Adrenal gland (tissue), 12 donors: ENCODE data around the gene ORC2. TPM values are rescaled to one million over a fixed set of nuclear protein-coding genes. Genes with fewer than 3 reads are reported as not detected.

ENCODE experiments used
- DNase-seq, 7 donors: peaks; one replicate each; pipeline ENCODE4 v3.0.0-alpha.2; 2019 to 2020
- H3K27ac ChIP-seq, 5 donors: fragments of 200-600 bp; sonication (generic) in 4 of 5; 1 replicate in 3 of 5; 2 replicates in 2 of 5; pipeline versions ENCODE4 v1.5.1 to v1.8.0; 2016 to 2020; ENCODE audit warnings: mild to moderate bottlenecking in 1 of 5
- H3K27me3 ChIP-seq: fragments of 200-600 bp; 2 replicates; pipeline ENCODE4 v1.8.0; 2021
- H3K36me3 ChIP-seq, 2 donors: fragments of 200-600 bp; replicated peaks in 1 of 2; 1 replicate in 1 of 2; 2 replicates in 1 of 2; pipeline versions ENCODE4 v1.5.1 to v1.8.0; 2018 to 2022
- H3K4me1 ChIP-seq, 2 donors: fragments of 200-600 bp; replicated peaks in 1 of 2; 1 replicate in 1 of 2; 2 replicates in 1 of 2; pipeline versions ENCODE4 v1.5.1 to v1.8.0; 2018 to 2021
- H3K4me3 ChIP-seq, 4 donors: fragments of 200-600 bp; sonication (generic) in 3 of 4; one replicate each; pipeline ENCODE4 v1.5.1; 2016 to 2018
- H3K9me3 ChIP-seq, 3 donors: fragments of 200-600 bp; sonication (generic) in 1 of 3; replicated peaks in 1 of 3; 1 replicate in 2 of 3; 2 replicates in 1 of 3; pipeline versions ENCODE4 v1.5.1 to v1.8.0; 2016 to 2021
- CTCF ChIP-seq, 6 experiments: fragments of 450-650 bp in 4 of 6; fragments of 200-600 bp in 2 of 6; sonication (generic) in 1 of 6; IDR thresholded peaks; 1 replicate in 5 of 6; 2 replicates in 1 of 6; pipeline versions ENCODE4 v1.5.1 to v1.8.0; 2016 to 2021; ENCODE audit warnings: antibody characterized with exemption in 6 of 6, mild to moderate bottlenecking in 2 of 6, moderate library complexity in 1 of 6
- POLR2A ChIP-seq, 2 donors: fragments of 450-650 bp; IDR thresholded peaks; one replicate each; pipeline ENCODE4 v1.6.1; 2017; ENCODE audit warnings: antibody characterized with exemption in 2 of 2, mild to moderate bottlenecking in 2 of 2, moderate library complexity in 1 of 2
- WGBS, 4 donors: extraction: QIAGEN DNeasy Blood & Tissue Kit in 2 of 4; methylation state at CpG; one replicate each; pipeline versions ENCODE4 v1.1.5 to v1.1.7; 2013 to 2017; 5-methylcytosine and 5-hydroxymethylcytosine counted together
- intact Hi-C, 2 donors: fragments of 100-400 bp; cut with DNase I; formaldehyde crosslinking; loops; one replicate each; pipeline versions ENCODE4 v1.14.1 to v1.15.0; 2022 to 2023
- polyA plus RNA-seq, 3 donors: library from polyadenylated mRNA; stranded (reverse); fragments of 200-250 nt in 2 of 3; fragments of 350-450 nt in 1 of 3; fragmentation: Illumina TruSeq in 1 of 3; extraction: RNeasy Lipid Tissue Mini Kit (QIAGEN cat#74804) in 1 of 3; gene quantifications; one replicate each; pipeline ENCODE4 v1.2.3, GENCODE V29; 2013 to 2014
- total RNA-seq, 9 donors: library from RNA; depleted of rRNA in 4 of 9; stranded (reverse); fragments of >200 nt in 4 of 9; fragments of 120-200 nt in 1 of 9; fragmentation: NEBNext Ultra II Directional in 1 of 9; extraction: Animal tissue kit (Norgen Biotek cat#: 25700) in 1 of 9; gene quantifications; one replicate each; pipeline versions ENCODE4 v1.1.0 to v1.2.4, GENCODE V29; 2013 to 2023
- donor health status: healthy with polysubstance abuse.
- donor health status: Bipolar disorder and iron deficiency.
- donor health status: DM: yes; HTN: yes; CAD: no.
- donor health status: DM: no; HTN: no; CAD: no.
- donor health status: DM: no; HTN: no; CAD: no.
- donor health status: DM: yes; HTN: yes; CAD: no.

The ORC2 gene
- total and polyA plus RNA-seq, 12 donors, result 5.0 to 30.7 (median 19.0) TPM

GRCh38 chr2:200922439-200922838 is 41.0 kb downstream of the ORC2 start:
- Histone ChIP-seq H3K27me3 (no peaks in the 10 kb centered on the region), H3K4me1 (no peaks in the 10 kb centered on the region), H3K4me3 (no peak overlapping the region), H3K9me3 (no peaks in the 10 kb centered on the region), H3K36me3 (peaks cover 0 to 84% of the 10 kb centered on the region in 2 donors), H3K27ac (no peak overlapping the region)
- intact Hi-C loops, result no loop called here
- 83 to 89% (median 84%) methylated on average over 6 of the region's 6 CpGs for WGBS, 4 donors
- DNase-seq, result no peak
- TF ChIP-seq CTCF (IDR thresholded peaks at IDR 0.05) (no peak), POLR2A (IDR thresholded peaks at IDR 0.05) (no peak)

DNA sequence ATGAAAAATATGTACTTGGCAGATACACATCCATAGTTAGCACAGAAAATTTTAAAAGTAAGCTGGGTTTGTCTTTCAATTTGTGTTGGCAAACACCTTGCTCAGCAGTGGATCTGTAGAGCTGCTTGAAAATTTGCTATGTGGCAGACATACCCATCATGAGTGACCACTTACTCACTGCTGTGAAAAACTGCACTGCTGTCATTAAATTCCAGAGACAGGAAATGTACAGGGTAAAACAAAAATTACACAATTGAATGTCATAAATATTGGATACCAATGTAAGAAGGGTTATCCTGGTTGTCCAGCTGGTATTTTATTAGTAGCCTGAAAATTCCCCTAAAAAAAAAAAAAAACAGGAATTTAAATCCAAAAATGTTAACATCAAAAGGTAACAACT is 49.8 kb downstream of the ORC2 start:
- Histone ChIP-seq H3K9me3 (no peaks in the 10 kb centered on the region), H3K27me3 (no peaks in the 10 kb centered on the region), H3K36me3 (peaks cover 0 to 81% of the 10 kb centered on the region in 2 donors), H3K27ac (no peak overlapping the region), H3K4me3 (no peak overlapping the region), H3K4me1 (no peaks in the 10 kb centered on the region)
- intact Hi-C loops, result no loop called here
- no peak for DNase-seq
- no peak for TF ChIP-seq POLR2A (IDR thresholded peaks at IDR 0.05)
- no peak for TF ChIP-seq CTCF (IDR thresholded peaks at IDR 0.05)

- no peak overlapping the region for H3K27ac ChIP-seq
- no peak overlapping the region for H3K4me3 ChIP-seq
- DNase-seq, result no peak
- no peaks in the 10 kb centered on the region for H3K4me1 ChIP-seq
- 93 to 99% (median 95%) methylated on average over 4 of the region's 4 CpGs for WGBS, 4 donors
- peaks cover 0 to 51% of the 10 kb centered on the region in 2 donors for H3K36me3 ChIP-seq
- no peaks in the 10 kb centered on the region for H3K9me3 ChIP-seq
- TF ChIP-seq CTCF (IDR thresholded peaks at IDR 0.05) (no peak), POLR2A (IDR thresholded peaks at IDR 0.05) (no peak)
- no peaks in the 10 kb centered on the region for H3K27me3 ChIP-seq
- intact Hi-C loops, result loop anchor here (5.0 kb wide), 1 partner anchor 267 kb away; no protein-coding TSS in a partner anchor
These were observed 53.5 kb downstream of the ORC2 start for GRCh38 chr2:200909958-200910357.

DNA sequence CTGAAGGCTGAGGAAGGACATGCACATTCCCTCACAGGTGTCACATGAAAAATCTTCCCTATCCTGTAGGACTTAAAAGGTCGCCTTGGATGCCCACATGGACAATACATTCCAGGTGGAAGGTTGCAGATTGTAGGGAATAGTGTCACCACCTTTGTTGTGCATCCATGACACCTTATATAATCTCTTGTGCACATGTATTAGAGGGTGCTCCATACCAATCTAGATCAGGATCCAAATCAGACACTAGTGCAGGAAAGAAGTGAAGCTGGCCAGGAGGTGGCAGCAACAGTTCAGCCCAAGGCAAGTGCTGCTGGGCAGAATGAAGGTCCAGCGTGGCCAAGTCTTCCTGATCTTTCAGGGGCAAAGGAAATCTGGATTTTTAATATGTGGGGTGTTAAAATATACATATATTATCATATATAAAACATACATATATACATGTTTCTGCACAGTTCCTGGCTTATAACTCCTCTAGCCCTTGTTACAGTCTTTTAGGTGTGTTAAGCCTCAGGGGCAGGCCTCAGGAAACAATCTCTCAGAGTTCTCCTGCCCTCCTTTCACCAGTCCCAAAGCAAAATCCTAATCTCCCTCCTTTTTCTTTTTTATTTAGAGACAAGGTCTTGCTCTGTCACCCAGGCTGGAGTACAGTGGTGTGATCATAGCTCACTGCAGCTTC is 57.7 kb downstream of the ORC2 start:
- Histone ChIP-seq H3K27ac (peak overlapping the region in 1 of 5 donors; percentile 57), H3K4me1 (peaks cover 0 to 5% of the 10 kb centered on the region in 2 donors), H3K27me3 (no peaks in the 10 kb centered on the region), H3K36me3 (peaks cover 0 to 24% of the 10 kb centered on the region in 2 donors), H3K4me3 (no peak overlapping the region), H3K9me3 (no peaks in the 10 kb centered on the region)
- intact Hi-C loops, result loop anchor here (5.0 kb wide), 1 partner anchor 272 kb away; no protein-coding TSS in a partner anchor
- peak; percentile 72 to 90 (median 86) for DNase-seq
- TF ChIP-seq POLR2A (IDR thresholded peaks at IDR 0.05) (no peak), CTCF (IDR thresholded peaks at IDR 0.05) (peak; percentile 66 to 78 (median 72))
- WGBS, 4 donors, result 31 to 47% (median 46%) methylated on average over 2 of the region's 2 CpGs
